Measurements from ENCODE around the gene KRT38. TPM values are rescaled to one million over a fixed set of nuclear protein-coding genes. Genes with fewer than 3 reads are reported as not detected.

The KRT38 gene
- total and polyA plus RNA-seq, 2 of the 8 experiments (the other 6 are each of a cell fraction or from before 2014, with no cell fraction given), result not detected

GRCh38 chr17:41386227-41386626 is 54.6 kb downstream of the KRT38 start (continued):
- TF ChIP-seq CTCF (IDR thresholded peaks at IDR 0.05; ENCODE audit: control extremely low read depth in 1 of 3, insufficient read depth in 1 of 3, low read depth in 1 of 3, low read length in 3 of 3) (no peak), CBX5 (IDR thresholded peaks at IDR 0.05; ENCODE audit: low read depth, low read length) (no peak), KDM4A (IDR thresholded peaks at IDR 0.05; ENCODE audit: low read depth, low read length, severe bottlenecking) (no peak)

Small RNA genes within 50 kb of the gene (small RNA-seq; reads per million reads assigned to genes)
- not detected for gene RNU2-32P (ENCODE audit: insufficient read depth)

Other genes with a start within 250 kb of the KRT38 start
- gene KRTAP9-2, start 214.3 kb downstream of the KRT38 start, total RNA-seq (2021; fragmentation: NEBNext Ultra II Directional; extraction: Animal tissue kit (Norgen Biotek cat#: 25700)), result not detected in 2 replicates
- gene KRTAP9-2, start 214.3 kb downstream of the KRT38 start, polyA plus RNA-seq (2011; rRNA removed), result not detected in 2 replicates
- not detected in 2 replicates for gene KRTAP9-3, start 208.5 kb downstream of the KRT38 start, total RNA-seq (2021; fragmentation: NEBNext Ultra II Directional; extraction: Animal tissue kit (Norgen Biotek cat#: 25700))
- gene KRTAP9-3, start 208.5 kb downstream of the KRT38 start, polyA plus RNA-seq (2011; rRNA removed), result not detected in 2 replicates
- not detected in 2 replicates for gene KRTAP9-8, start 203.0 kb downstream of the KRT38 start, total RNA-seq (2021; fragmentation: NEBNext Ultra II Directional; extraction: Animal tissue kit (Norgen Biotek cat#: 25700))
- not detected in 2 replicates for gene KRTAP9-8, start 203.0 kb downstream of the KRT38 start, polyA plus RNA-seq (2011; rRNA removed)
- gene KRTAP9-4, start 191.3 kb downstream of the KRT38 start, total RNA-seq (2021; fragmentation: NEBNext Ultra II Directional; extraction: Animal tissue kit (Norgen Biotek cat#: 25700)), result not detected in 2 replicates
- 0.13 TPM in 1 of 2 replicates, not detected in the other for gene KRTAP9-4, start 191.3 kb downstream of the KRT38 start, polyA plus RNA-seq (2011; rRNA removed)
- not detected in 2 replicates for gene KRTAP9-9, start 185.6 kb downstream of the KRT38 start, total RNA-seq (2021; fragmentation: NEBNext Ultra II Directional; extraction: Animal tissue kit (Norgen Biotek cat#: 25700))
- gene KRTAP9-9, start 185.6 kb downstream of the KRT38 start, polyA plus RNA-seq (2011; rRNA removed), result not detected in 2 replicates
- not detected in 2 replicates for gene KRTAP9-6, start 175.6 kb downstream of the KRT38 start, total RNA-seq (2021; fragmentation: NEBNext Ultra II Directional; extraction: Animal tissue kit (Norgen Biotek cat#: 25700))
- not detected in 2 replicates for gene KRTAP9-6, start 175.6 kb downstream of the KRT38 start, polyA plus RNA-seq (2011; rRNA removed)
- not detected in 2 replicates for gene KRTAP9-7, start 165.3 kb downstream of the KRT38 start, total RNA-seq (2021; fragmentation: NEBNext Ultra II Directional; extraction: Animal tissue kit (Norgen Biotek cat#: 25700))
- gene KRTAP9-7, start 165.3 kb downstream of the KRT38 start, polyA plus RNA-seq (2011; rRNA removed), result not detected in 2 replicates
- gene KRTAP29-1, start 138.1 kb downstream of the KRT38 start, total RNA-seq (2021; fragmentation: NEBNext Ultra II Directional; extraction: Animal tissue kit (Norgen Biotek cat#: 25700)), result not detected in 2 replicates
- not detected in 2 replicates for gene KRTAP29-1, start 138.1 kb downstream of the KRT38 start, polyA plus RNA-seq (2011; rRNA removed)
- gene KRTAP16-1, start 131.7 kb downstream of the KRT38 start, total RNA-seq (2021; fragmentation: NEBNext Ultra II Directional; extraction: Animal tissue kit (Norgen Biotek cat#: 25700)), result not detected in 2 replicates
- not detected in 2 replicates for gene KRTAP16-1, start 131.7 kb downstream of the KRT38 start, polyA plus RNA-seq (2011; rRNA removed)
- not detected in 2 replicates for gene KRTAP17-1, start 125.3 kb downstream of the KRT38 start, total RNA-seq (2021; fragmentation: NEBNext Ultra II Directional; extraction: Animal tissue kit (Norgen Biotek cat#: 25700))
- not detected in 2 replicates for gene KRTAP17-1, start 125.3 kb downstream of the KRT38 start, polyA plus RNA-seq (2011; rRNA removed)
- not detected in 2 replicates for gene KRT33A, start 90.2 kb downstream of the KRT38 start, total RNA-seq (2021; fragmentation: NEBNext Ultra II Directional; extraction: Animal tissue kit (Norgen Biotek cat#: 25700))
- not detected in 2 replicates for gene KRT33A, start 90.2 kb downstream of the KRT38 start, polyA plus RNA-seq (2011; rRNA removed)
- gene KRT33B, start 71.2 kb downstream of the KRT38 start, total RNA-seq (2021; fragmentation: NEBNext Ultra II Directional; extraction: Animal tissue kit (Norgen Biotek cat#: 25700)), result not detected in 2 replicates
- not detected in 2 replicates for gene KRT33B, start 71.2 kb downstream of the KRT38 start, polyA plus RNA-seq (2011; rRNA removed)
- gene KRT34, start 58.7 kb downstream of the KRT38 start, total RNA-seq (2021; fragmentation: NEBNext Ultra II Directional; extraction: Animal tissue kit (Norgen Biotek cat#: 25700)), result not detected in 2 replicates
- gene KRT34, start 58.7 kb downstream of the KRT38 start, polyA plus RNA-seq (2011; rRNA removed), result not detected in 2 replicates
- gene KRT31, start 43.4 kb downstream of the KRT38 start, total RNA-seq (2021; fragmentation: NEBNext Ultra II Directional; extraction: Animal tissue kit (Norgen Biotek cat#: 25700)), result not detected in 2 replicates
- gene KRT31, start 43.4 kb downstream of the KRT38 start, polyA plus RNA-seq (2011; rRNA removed), result not detected in 2 replicates
- gene KRT37, start 16.4 kb downstream of the KRT38 start, total RNA-seq (2021; fragmentation: NEBNext Ultra II Directional; extraction: Animal tissue kit (Norgen Biotek cat#: 25700)), result not detected in 2 replicates
- not detected in 2 replicates for gene KRT37, start 16.4 kb downstream of the KRT38 start, polyA plus RNA-seq (2011; rRNA removed)
- gene KRT32, start 26.4 kb upstream of the KRT38 start, total RNA-seq (2021; fragmentation: NEBNext Ultra II Directional; extraction: Animal tissue kit (Norgen Biotek cat#: 25700)), result not detected in 2 replicates
- not detected in 2 replicates for gene KRT32, start 26.4 kb upstream of the KRT38 start, polyA plus RNA-seq (2011; rRNA removed)
- gene KRT35, start 40.2 kb upstream of the KRT38 start, total RNA-seq (2021; fragmentation: NEBNext Ultra II Directional; extraction: Animal tissue kit (Norgen Biotek cat#: 25700)), result not detected in 2 replicates
- gene KRT35, start 40.2 kb upstream of the KRT38 start, polyA plus RNA-seq (2011; rRNA removed), result not detected in 2 replicates
- gene KRT36, start 48.9 kb upstream of the KRT38 start, total RNA-seq (2021; fragmentation: NEBNext Ultra II Directional; extraction: Animal tissue kit (Norgen Biotek cat#: 25700)), result not detected in 2 replicates
- not detected in 2 replicates for gene KRT36, start 48.9 kb upstream of the KRT38 start, polyA plus RNA-seq (2011; rRNA removed)
- gene KRT13, start 64.6 kb upstream of the KRT38 start, total RNA-seq (2021; fragmentation: NEBNext Ultra II Directional; extraction: Animal tissue kit (Norgen Biotek cat#: 25700)), result not detected in 2 replicates
- 0.09 and 0.17 TPM in 2 replicates for gene KRT13, start 64.6 kb upstream of the KRT38 start, polyA plus RNA-seq (2011; rRNA removed)
- gene KRT15, start 77.9 kb upstream of the KRT38 start, total RNA-seq (2021; fragmentation: NEBNext Ultra II Directional; extraction: Animal tissue kit (Norgen Biotek cat#: 25700)), result 0.13 and 0.21 TPM in 2 replicates
- 0.09 and 0.11 TPM in 2 replicates for gene KRT15, start 77.9 kb upstream of the KRT38 start, polyA plus RNA-seq (2011; rRNA removed)
- 122 and 137 TPM in 2 replicates for gene KRT19, start 87.3 kb upstream of the KRT38 start, total RNA-seq (2021; fragmentation: NEBNext Ultra II Directional; extraction: Animal tissue kit (Norgen Biotek cat#: 25700))
- gene KRT19, start 87.3 kb upstream of the KRT38 start, polyA plus RNA-seq (2011; rRNA removed), result 120 and 192 TPM in 2 replicates
- gene KRT9, start 131.1 kb upstream of the KRT38 start, total RNA-seq (2021; fragmentation: NEBNext Ultra II Directional; extraction: Animal tissue kit (Norgen Biotek cat#: 25700)), result not detected in 2 replicates
- gene KRT9, start 131.1 kb upstream of the KRT38 start, polyA plus RNA-seq (2011; rRNA removed), result not detected in 2 replicates
- not detected in 2 replicates for gene KRT14, start 145.9 kb upstream of the KRT38 start, total RNA-seq (2021; fragmentation: NEBNext Ultra II Directional; extraction: Animal tissue kit (Norgen Biotek cat#: 25700))
- 0.13 and 0.35 TPM in 2 replicates for gene KRT14, start 145.9 kb upstream of the KRT38 start, polyA plus RNA-seq (2011; rRNA removed)
- not detected in 2 replicates for gene KRT16, start 171.8 kb upstream of the KRT38 start, total RNA-seq (2021; fragmentation: NEBNext Ultra II Directional; extraction: Animal tissue kit (Norgen Biotek cat#: 25700))
- not detected in 2 replicates for gene KRT16, start 171.8 kb upstream of the KRT38 start, polyA plus RNA-seq (2011; rRNA removed)
- gene KRT17, start 183.6 kb upstream of the KRT38 start, total RNA-seq (2021; fragmentation: NEBNext Ultra II Directional; extraction: Animal tissue kit (Norgen Biotek cat#: 25700)), result 0.36 and 0.50 TPM in 2 replicates
- gene KRT17, start 183.6 kb upstream of the KRT38 start, polyA plus RNA-seq (2011; rRNA removed), result 0.95 and 0.96 TPM in 2 replicates
- gene EIF1, start 247.9 kb upstream of the KRT38 start, total RNA-seq (2021; fragmentation: NEBNext Ultra II Directional; extraction: Animal tissue kit (Norgen Biotek cat#: 25700)), result 528 and 539 TPM in 2 replicates
- 89.3 and 175 TPM in 2 replicates for gene EIF1, start 247.9 kb upstream of the KRT38 start, polyA plus RNA-seq (2011; rRNA removed)

All from H1 (cell line).